GM19467 (cell line): ENCODE measurements around the gene EAPP.
A peak's percentile ranks its signal among the peaks of the same experiment; 100 is the strongest.
"Not testable (repeated sequence)": the region's sequence is repeated elsewhere in the genome, so short reads cannot be mapped to it uniquely, and the experiment has no call there.

Experiments
- ATAC-seq: cut with Tn5 transposase; IDR thresholded peaks from one replicate; pipeline ENCODE4 v1.9.1; 2021; ENCODE audit warnings: mild to moderate bottlenecking, moderate library complexity; ENCODE audit not compliant: unreplicated experiment

EAPP gene

DNA sequence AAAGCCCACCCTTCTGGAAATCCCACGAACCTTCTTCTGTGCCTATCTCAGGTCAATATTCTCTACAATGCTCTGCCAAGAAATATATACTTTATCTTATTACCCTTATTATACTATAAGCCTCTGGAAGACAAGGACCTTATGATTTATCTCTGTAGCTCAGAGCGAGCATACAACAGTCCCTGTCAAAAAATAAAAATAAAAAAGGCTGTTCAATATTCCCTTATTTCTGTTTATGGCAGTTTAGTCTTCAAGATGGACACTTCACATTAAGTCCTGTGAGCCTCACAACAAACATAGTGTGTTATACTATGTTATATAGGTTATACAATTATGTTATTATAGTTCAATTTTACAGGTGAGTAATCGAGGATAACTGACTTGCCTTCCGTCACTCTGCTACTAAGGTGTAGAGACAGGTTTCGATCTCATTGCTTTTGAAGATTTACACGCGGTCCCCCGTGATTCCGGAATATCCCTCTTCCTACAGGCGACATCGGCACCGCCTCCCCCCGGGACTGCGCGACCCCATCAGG lies 562 bp downstream of the EAPP start:
- ATAC-seq, result no peak

DNA sequence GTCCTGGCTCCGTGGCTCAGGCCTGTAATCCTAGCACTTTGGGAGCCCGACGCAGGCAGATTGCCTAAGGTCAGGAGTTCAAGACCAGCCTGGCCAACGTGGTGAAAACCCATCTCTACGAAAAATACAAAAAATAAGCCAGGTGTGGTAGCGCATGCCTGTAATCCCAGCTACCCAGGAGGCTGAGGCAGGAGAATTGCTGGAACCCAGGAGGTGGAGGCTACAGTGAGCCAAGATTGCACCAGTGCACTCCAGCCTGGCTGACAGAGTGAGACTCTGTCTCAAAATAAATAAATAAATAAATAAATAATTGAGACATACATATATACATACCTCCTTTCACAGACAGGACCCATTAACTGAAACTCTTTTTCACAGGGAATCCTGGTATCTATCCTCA lies 1.4 kb downstream of the EAPP start:
- ATAC-seq, result not testable (repeated sequence)

DNA sequence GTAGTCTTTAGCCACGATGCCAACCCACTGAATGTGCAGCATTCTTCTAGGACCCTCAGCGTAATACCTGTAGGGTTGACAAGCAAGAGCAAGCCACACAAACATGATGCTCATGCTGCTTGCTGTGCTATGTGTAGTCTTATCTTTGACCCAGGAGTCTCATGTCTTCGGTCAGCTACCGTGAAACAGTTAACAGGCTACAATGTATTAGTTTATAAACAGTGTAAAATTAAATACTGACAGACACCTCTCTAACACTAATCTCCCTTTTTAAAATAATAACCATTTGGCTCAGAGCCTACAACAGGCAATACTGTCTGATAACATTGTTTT lies 1.9 kb downstream of the EAPP start:
- ATAC-seq, result no peak

GRCh38 chr14:34536951-34537676 lies 2.4 kb downstream of the EAPP start:
- no peak for ATAC-seq

GRCh38 chr14:34527591-34527990 lies 11.9 kb downstream of the EAPP start:
- no peak for ATAC-seq

GRCh38 chr14:34524216-34524615 lies 15.3 kb downstream of the EAPP start:
- ATAC-seq, result not testable (repeated sequence)

DNA sequence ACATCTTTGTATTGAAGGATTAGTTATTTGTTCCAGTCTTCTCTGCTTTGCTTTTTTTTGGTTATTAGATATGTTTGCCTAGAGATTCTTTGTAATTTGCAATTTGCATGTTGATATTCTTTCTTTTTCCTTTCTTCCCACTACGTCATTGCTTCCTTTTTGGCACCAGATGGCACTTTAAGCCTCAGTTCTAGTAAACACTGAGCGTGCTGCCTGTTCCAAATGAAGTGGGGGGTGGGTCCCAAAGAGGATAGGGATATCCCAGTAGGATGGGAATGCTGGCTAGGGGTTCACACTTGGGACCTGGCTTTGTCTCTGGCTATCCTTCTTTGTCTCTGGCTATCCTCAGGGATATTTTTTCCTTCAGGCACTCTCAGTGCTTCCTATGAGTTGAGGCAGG lies 17.0 kb downstream of the EAPP start:
- no peak for ATAC-seq

GRCh38 chr14:34521071-34521470 lies 18.4 kb downstream of the EAPP start:
- not testable (repeated sequence) for ATAC-seq

- ATAC-seq, result not testable (repeated sequence)
Observed at GRCh38 chr14:34520304-34520970, 19.1 kb downstream of the EAPP start.

GRCh38 chr14:34507884-34508283 lies 31.6 kb downstream of the EAPP start:
- ATAC-seq, result no peak

- ATAC-seq, result no peak
Observed at GRCh38 chr14:34507459-34507858, 32.0 kb downstream of the EAPP start.

DNA sequence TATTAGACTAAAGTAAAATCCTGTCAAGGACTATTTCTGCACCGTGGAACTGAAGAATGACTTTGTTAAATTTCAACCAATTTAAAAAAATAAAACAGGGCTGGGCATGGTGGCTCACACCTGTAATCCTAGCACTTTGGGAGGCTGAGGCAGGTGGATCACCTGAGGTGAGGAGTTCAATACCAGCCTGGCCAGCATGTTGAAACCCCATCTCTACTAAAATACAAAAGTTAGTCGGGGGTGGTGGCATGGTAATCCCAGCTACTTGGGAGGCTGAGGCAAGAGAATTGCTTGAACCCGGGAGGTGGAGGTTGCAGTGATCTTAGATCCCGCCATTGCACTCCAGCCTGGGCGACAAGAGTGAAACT lies 34.4 kb downstream of the EAPP start:
- not testable (repeated sequence) for ATAC-seq

GRCh38 chr14:34504027-34504426 lies 35.5 kb downstream of the EAPP start:
- not testable (repeated sequence) for ATAC-seq

- no peak for ATAC-seq
Observed at GRCh38 chr14:34502545-34503225, 36.8 kb downstream of the EAPP start.

DNA sequence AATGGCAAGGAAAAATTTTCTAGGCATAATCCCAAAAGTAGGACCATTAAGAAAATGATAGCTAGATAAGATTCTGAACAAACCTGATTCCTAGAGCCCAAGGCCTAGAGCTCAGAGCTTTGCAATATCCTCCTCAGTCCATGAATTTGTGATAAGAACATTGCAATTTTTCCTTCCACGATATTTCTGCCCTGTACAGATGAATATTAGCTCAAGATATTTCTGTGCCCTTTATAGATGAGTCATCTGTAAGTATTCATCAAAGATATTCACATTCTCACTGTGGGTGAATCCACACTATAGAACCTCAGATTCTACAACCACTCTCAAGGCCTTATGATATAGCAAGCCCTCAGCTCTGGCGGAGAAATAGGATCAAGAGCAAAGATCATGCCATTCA lies 37.5 kb downstream of the EAPP start:
- no peak for ATAC-seq

- no peak for ATAC-seq
Observed at GRCh38 chr14:34501004-34501580, 38.4 kb downstream of the EAPP start.

GRCh38 chr14:34498684-34499412 lies 40.7 kb downstream of the EAPP start:
- peak; percentile 59 for ATAC-seq

- no peak for ATAC-seq
Observed at GRCh38 chr14:34496679-34497513, 42.6 kb downstream of the EAPP start.

DNA sequence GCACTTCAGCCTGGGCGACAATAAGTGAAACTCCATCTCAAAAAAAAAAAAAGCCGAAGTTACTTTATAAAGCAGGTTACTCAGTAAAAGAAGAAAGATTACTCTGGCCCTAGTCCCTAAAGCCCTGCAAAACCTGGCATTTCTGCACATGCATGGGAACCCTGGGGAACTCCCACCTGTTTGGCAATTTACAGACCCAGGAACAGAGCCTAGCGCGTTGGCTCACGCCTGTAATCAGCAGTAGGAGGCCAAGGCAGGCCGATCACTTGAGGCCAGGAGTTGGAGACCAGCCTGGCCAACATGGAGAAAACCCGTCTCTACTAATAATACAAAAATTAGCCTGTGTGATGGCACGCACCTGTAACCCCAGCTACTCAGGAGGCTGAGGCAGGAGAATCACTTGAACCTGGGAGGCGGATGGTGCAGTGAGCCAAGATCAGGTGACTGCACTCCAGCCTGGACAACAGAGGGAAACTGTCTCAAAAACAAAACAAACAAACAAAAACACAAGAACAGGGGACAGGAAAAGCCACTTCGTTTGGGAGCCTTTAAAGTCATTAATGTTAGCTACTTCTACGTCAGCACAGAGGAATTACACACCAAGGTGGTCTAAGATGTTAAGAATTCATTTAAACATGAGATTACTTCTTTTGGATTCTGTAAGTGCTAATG lies 43.4 kb downstream of the EAPP start:
- no peak for ATAC-seq
